GM12801 (cell line): ENCODE results near the gene LIN7B.

Experiments
- TF ChIP-seq, protein P1 (sequence below): IDR thresholded peaks from one replicate; pipeline ENCODE4 v1.5.1; 2011; ENCODE audit warnings: control low read depth; ENCODE audit not compliant: insufficient read length; ENCODE audit errors: extremely low read depth

LIN7B gene, protein sequence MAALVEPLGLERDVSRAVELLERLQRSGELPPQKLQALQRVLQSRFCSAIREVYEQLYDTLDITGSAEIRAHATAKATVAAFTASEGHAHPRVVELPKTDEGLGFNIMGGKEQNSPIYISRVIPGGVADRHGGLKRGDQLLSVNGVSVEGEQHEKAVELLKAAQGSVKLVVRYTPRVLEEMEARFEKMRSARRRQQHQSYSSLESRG

DNA sequence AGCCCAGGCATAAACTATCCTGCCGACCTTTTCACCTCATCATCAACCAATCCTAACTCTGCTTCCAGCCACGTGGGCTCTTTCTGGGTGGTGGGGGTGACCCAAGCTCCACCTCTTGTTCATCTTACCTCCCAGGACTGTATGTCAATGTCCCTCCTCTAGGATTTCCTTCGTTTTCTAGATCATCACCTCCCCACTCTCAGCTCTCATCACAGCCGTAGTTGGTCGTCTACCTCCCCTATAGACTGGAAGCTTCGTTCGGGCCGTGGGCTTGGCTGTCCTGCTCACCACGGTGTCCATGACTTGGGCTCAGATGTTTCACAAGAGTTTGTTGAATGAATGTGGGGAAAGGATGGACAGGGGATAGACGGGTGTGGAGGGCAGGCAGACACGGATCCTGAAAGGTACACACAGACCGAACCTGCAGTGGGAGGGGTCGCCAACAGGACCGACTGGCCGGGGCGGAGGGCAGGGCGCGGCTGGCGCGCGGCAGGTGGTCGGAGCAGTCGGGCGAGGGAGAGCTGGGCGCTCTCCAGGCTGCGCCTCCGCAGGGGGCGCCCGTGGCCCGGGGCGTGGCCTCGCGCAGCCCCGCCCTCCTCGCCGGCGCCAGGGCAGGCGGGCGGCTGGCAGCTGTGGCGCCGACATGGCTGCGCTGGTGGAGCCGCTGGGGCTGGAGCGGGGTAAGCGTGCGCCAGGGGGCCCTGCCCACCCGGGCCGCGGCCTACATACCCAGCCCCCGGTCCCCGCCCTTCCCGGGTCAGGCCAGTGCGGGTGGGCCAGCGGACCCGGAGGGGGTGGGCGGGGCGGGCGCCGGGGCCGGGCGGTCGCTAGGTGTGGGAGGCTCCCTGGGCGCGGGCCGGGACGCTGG lies at the start of gene LIN7B:
Gene LIN7B (plus strand): TSS at position 609 of the 868 bp plus-strand sequence. CDS start 35 bp downstream, at position 644.
- TF ChIP-seq, protein P1, sequence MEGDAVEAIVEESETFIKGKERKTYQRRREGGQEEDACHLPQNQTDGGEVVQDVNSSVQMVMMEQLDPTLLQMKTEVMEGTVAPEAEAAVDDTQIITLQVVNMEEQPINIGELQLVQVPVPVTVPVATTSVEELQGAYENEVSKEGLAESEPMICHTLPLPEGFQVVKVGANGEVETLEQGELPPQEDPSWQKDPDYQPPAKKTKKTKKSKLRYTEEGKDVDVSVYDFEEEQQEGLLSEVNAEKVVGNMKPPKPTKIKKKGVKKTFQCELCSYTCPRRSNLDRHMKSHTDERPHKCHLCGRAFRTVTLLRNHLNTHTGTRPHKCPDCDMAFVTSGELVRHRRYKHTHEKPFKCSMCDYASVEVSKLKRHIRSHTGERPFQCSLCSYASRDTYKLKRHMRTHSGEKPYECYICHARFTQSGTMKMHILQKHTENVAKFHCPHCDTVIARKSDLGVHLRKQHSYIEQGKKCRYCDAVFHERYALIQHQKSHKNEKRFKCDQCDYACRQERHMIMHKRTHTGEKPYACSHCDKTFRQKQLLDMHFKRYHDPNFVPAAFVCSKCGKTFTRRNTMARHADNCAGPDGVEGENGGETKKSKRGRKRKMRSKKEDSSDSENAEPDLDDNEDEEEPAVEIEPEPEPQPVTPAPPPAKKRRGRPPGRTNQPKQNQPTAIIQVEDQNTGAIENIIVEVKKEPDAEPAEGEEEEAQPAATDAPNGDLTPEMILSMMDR, result no peak

DNA sequence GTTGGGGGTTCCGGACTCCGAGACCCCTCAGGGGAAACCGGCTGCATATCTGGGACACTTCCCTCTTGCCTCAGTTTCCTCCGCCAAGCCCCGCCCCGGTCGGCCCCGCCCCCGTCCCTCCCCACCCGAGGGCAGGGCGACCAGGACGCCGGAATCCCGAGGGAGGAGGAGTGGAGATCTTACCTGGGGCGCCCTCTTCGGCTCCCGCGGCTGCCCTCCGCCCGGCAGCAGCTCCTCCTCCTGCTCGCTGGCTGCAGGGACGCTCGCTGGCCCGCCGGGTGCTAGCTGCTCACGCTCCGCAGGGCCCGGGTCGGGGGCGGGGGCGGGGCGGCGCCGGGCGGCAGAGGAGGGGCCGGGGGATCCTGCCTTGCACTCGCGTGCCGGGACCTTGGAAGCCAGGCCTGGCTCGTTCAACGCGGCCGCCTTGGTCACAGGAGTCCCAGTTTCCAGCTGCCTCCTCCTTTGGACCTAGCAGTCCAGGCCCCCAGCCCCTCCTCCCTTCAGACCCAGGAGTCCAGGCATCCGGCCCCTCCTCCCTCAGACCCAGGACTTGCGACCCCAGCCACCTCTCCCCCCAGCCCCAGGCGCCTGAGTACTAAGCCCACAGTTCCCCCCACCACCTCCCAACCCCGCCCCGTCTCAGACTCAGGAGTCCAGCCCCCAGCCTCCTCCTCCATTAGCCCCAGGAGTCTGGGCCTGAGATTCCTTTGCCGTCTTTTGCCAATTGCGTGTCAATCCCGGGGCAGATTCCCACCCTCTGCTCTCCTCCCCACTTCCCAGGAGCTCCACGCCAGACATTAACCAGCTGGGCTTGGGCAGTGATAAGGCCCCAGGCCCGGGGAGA lies 49.2 kb upstream of the LIN7B start, which contains the start of gene NTF4:
Gene NTF4 (minus strand): TSS at position 51 of the 844 bp plus-strand sequence. CDS start 2,821 bp downstream, outside the sequence.
- TF ChIP-seq, protein P1, result no peak

DNA sequence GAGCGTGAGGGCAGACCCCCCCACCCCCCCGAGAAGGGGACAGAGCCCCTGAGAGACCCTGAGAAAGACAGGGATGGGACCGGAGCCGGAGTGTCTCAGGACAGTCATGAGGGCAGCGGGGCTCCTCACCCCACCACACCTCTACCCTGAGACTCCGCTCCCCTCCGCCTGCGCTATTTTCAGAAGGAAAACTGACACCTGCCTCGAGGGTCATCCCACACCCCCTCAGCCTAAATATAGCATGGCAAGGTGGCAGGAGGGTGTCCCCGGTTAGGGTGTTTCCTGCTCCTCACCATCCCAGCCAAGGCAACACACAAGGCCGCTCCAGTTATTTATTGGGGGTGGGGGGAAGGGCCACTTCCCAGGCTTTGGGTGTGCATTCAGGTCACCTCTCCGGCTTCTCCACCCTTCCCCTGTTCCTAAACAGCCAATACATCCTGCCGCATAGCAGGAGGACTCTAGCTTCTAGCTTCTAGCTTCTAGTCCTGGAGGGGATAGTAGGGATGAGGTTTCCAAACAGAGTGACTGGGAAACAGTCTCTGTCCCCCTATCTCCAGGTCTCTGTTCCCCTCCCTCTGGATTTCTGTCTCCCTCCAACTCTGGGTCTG lies 48.2 kb upstream of the LIN7B start:
- TF ChIP-seq, protein P1, result no peak

DNA sequence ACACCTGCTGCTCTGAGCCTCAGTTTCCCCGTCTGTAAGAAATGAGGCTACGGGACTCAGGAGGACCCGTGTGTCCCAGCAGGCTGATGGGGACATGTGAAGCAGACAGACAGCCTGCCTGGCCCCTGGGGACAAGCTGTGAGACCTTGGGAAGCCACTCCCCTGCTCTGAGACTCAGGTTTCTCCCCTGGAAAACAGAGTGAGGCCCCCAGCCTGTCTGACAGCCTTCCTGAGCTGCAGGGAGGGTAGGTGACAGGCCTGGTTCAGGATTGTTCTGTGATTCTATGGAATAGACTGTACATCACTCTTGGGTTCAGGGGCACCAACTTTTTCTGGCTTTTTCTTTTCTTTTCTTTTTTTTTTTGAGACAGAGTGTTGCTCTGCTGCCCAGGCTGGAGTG lies 46.6 kb upstream of the LIN7B start:
- TF ChIP-seq, protein P1, result no peak

DNA sequence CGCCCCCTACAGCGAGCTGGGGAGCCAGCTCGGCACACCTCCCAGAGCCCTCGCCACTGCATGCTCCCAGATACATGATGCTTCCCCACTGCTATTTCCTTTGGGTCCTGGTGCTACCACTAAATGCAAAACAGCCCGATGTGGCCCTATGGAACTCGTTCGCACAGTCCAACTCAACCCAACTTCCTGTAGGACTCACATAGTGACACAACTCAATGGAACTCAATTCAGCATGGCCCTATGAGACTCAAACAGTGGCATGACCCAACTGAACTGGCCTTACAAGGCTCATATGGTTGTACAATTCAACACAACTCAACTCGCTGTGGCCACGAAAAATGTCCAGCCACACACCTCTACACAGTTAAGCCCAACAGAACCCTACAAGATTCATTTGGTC lies 45.1 kb upstream of the LIN7B start:
- TF ChIP-seq, protein P1, result no peak

DNA sequence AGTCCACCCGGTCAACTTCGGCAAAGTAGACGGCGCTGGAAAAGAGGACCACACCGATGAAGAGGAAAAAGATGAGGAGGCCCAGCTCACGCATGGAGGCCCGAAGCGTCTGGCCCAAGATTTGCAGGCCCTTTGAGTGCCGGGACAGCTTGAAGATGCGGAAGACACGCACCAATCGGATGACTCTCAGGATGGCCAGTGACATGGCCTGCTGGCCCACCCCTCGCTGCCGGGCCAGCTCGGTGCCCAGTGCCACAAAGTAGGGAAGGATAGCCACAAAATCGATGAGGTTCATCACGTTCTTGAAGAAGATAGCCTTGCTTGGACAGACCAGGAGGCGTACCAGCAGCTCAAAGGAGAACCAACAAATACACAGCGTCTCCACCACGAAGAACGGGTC lies 43.8 kb upstream of the LIN7B start:
- TF ChIP-seq, protein P1, result no peak
